Activated naive CD8-positive, alpha-beta T cell treated with anti-CD3 and anti-CD28 coated beads, Interleukin-2, amount 10 ng/mL, durations not matched to agents 7 days and 5 days (primary cell): ENCODE results near the gene LNPK. TPM values are rescaled to one million over a fixed set of nuclear protein-coding genes. Genes with fewer than 3 reads are reported as not detected.
"Not testable (repeated sequence)": the region's sequence is repeated elsewhere in the genome, so short reads cannot be mapped to it uniquely, and the experiment has no call there.

Experiments used
- ATAC-seq: fragments of 150-1000 bp; cut with Tn5 transposase; one replicate; pipeline ENCODE4 v1.10.0; 2021; ENCODE audit warnings: low read depth, moderate library complexity
- POLR2A ChIA-PET: fragments of 350-600 bp; sonication (Branson Sonifier 250); formaldehyde crosslinking; loops from one replicate; lab custom pipeline; 2021; ENCODE audit warnings: antibody characterized with exemption; lab: Charles Lee
- DNase-seq: peaks from one replicate; pipeline ENCODE4 v3.0.0; 2021
- H3K27ac Mint-ChIP-seq: one replicate; pipeline ENCODE4 v1.8.0; 2022; ENCODE audit warnings: mild to moderate bottlenecking, mixed read lengths
- H3K27me3 Mint-ChIP-seq: one replicate; pipeline ENCODE4 v1.8.0; 2022; ENCODE audit warnings: mild to moderate bottlenecking, moderate library complexity, mixed read lengths
- H3K36me3 Mint-ChIP-seq: one replicate; pipeline ENCODE4 v1.8.0; 2021; ENCODE audit warnings: mild to moderate bottlenecking, mixed read lengths
- H3K4me1 Mint-ChIP-seq: one replicate; pipeline ENCODE4 v1.8.0; 2021; ENCODE audit warnings: mixed read lengths
- H3K4me3 Mint-ChIP-seq: one replicate; pipeline ENCODE4 v1.8.0; 2022; ENCODE audit warnings: mild to moderate bottlenecking, moderate library complexity, mixed read lengths
- H3K9me3 Mint-ChIP-seq: one replicate; pipeline ENCODE4 v1.8.0; 2021; ENCODE audit warnings: mixed read lengths
- total RNA-seq, 2 experiments: library from RNA; stranded (reverse); gene quantifications; one replicate each; pipeline ENCODE4 v1.2.3, GENCODE V29; 2021

LNPK gene
- total RNA-seq, 2 experiments from 2014 or later: 41.5 to 45.4 TPM

GRCh38 chr2:175918935-175919334 lies 83.1 kb downstream of the LNPK start:
- H3K4me1 Mint-ChIP-seq: no peaks in the 10 kb centered on the region
- POLR2A ChIA-PET: no interaction called here

GRCh38 chr2:175914846-175915245 lies 87.2 kb downstream of the LNPK start:
- H3K4me1 Mint-ChIP-seq: no peaks in the 10 kb centered on the region
- DNase-seq (no peak), ATAC-seq (no peak)
- no peak overlapping the region for H3K27ac Mint-ChIP-seq
- no peaks in the 10 kb centered on the region for H3K36me3 Mint-ChIP-seq
- peaks cover 22% of the 10 kb centered on the region for H3K27me3 Mint-ChIP-seq
- POLR2A ChIA-PET: no interaction called here
- no peak overlapping the region for H3K4me3 Mint-ChIP-seq
- no peaks in the 10 kb centered on the region for H3K9me3 Mint-ChIP-seq

More at GRCh38 chr2:175918935-175919334, 83.1 kb downstream of the LNPK start:
- peaks cover 5% of the 10 kb centered on the region for H3K36me3 Mint-ChIP-seq
- ATAC-seq (no peak), DNase-seq (no peak)
- H3K27ac Mint-ChIP-seq: no peak overlapping the region
- H3K9me3 Mint-ChIP-seq: no peaks in the 10 kb centered on the region
- peaks cover 3% of the 10 kb centered on the region for H3K27me3 Mint-ChIP-seq
- no peak overlapping the region for H3K4me3 Mint-ChIP-seq

GRCh38 chr2:175913849-175914743 lies 88.0 kb downstream of the LNPK start:
- peaks cover 24% of the 10 kb centered on the region for H3K27me3 Mint-ChIP-seq
- H3K27ac Mint-ChIP-seq, ATAC-seq, H3K9me3 Mint-ChIP-seq, H3K4me3 Mint-ChIP-seq, H3K4me1 Mint-ChIP-seq, POLR2A ChIA-PET, DNase-seq, H3K36me3 Mint-ChIP-seq: not testable (repeated sequence)

GRCh38 chr2:175913267-175913666 lies 88.8 kb downstream of the LNPK start:
- DNase-seq, H3K27ac Mint-ChIP-seq, H3K9me3 Mint-ChIP-seq, H3K36me3 Mint-ChIP-seq, H3K4me3 Mint-ChIP-seq, H3K4me1 Mint-ChIP-seq, ATAC-seq, POLR2A ChIA-PET: not testable (repeated sequence)
- peaks cover 27% of the 10 kb centered on the region for H3K27me3 Mint-ChIP-seq

- no peak overlapping the region for H3K4me3 Mint-ChIP-seq
- no peaks in the 10 kb centered on the region for H3K4me1 Mint-ChIP-seq
- H3K9me3 Mint-ChIP-seq: no peaks in the 10 kb centered on the region
- POLR2A ChIA-PET: no interaction called here
- ATAC-seq (no peak), DNase-seq (no peak)
- peaks cover 19% of the 10 kb centered on the region for H3K27me3 Mint-ChIP-seq
- no peak overlapping the region for H3K27ac Mint-ChIP-seq
- no peaks in the 10 kb centered on the region for H3K36me3 Mint-ChIP-seq
Measured at GRCh38 chr2:175904035-175904434, 98.0 kb downstream of the LNPK start.

GRCh38 chr2:175903384-175903936 lies 98.6 kb downstream of the LNPK start:
- no peak overlapping the region for H3K27ac Mint-ChIP-seq
- ATAC-seq (no peak), DNase-seq (no peak)
- no peak overlapping the region for H3K4me3 Mint-ChIP-seq
- H3K4me1 Mint-ChIP-seq: no peaks in the 10 kb centered on the region
- no peaks in the 10 kb centered on the region for H3K36me3 Mint-ChIP-seq
- H3K9me3 Mint-ChIP-seq: no peaks in the 10 kb centered on the region
- POLR2A ChIA-PET: no interaction called here
- H3K27me3 Mint-ChIP-seq: peaks cover 19% of the 10 kb centered on the region

DNA sequence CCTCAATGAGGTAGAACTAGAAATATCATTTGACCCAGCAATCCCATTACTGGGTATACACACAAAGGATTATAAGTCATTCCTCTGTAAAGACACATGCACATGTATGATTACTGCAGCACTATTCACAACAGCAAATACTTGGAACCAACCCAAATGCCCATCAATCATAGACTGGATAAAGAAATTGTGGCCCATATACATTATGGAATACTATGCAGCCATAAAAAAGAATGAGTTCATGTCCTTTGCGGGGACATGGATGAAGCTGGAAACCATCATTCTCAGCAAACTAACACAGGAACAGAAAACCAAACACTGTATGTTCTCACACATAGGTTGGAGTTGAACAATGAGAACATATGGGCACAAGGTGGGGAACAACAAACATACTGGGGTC lies 106.1 kb downstream of the LNPK start:
- H3K4me3 Mint-ChIP-seq, DNase-seq, H3K36me3 Mint-ChIP-seq, H3K4me1 Mint-ChIP-seq, ATAC-seq, H3K9me3 Mint-ChIP-seq, H3K27ac Mint-ChIP-seq, POLR2A ChIA-PET: not testable (repeated sequence)
- H3K27me3 Mint-ChIP-seq: peaks cover 17% of the 10 kb centered on the region

DNA sequence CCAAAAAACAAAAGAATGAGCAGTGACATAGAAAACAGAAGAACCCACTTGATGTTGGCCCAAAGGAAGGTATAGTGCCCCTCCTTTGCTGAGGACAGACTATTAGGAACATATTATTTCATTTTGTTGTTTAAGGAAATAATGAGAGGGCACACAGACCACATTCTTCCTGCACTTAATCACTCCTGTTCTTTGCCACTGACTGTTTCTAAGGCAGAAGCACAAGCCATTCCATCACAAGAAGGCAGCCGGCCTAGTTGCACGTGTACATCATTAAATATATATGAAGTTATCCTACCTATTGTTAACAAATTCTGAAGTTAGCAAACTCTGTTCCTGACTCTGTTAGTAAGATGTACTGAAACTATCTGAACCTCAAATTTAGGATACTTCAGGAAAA lies 110.0 kb downstream of the LNPK start:
- ATAC-seq (no peak), DNase-seq (no peak)
- no peak overlapping the region for H3K4me3 Mint-ChIP-seq
- POLR2A ChIA-PET: no interaction called here
- H3K4me1 Mint-ChIP-seq: no peaks in the 10 kb centered on the region
- peaks cover 1% of the 10 kb centered on the region for H3K9me3 Mint-ChIP-seq
- peaks cover 19% of the 10 kb centered on the region for H3K27me3 Mint-ChIP-seq
- no peak overlapping the region for H3K27ac Mint-ChIP-seq
- no peaks in the 10 kb centered on the region for H3K36me3 Mint-ChIP-seq

GRCh38 chr2:175890636-175891242 lies 111.3 kb downstream of the LNPK start:
- H3K9me3 Mint-ChIP-seq: no peaks in the 10 kb centered on the region
- DNase-seq: no peak
- H3K27me3 Mint-ChIP-seq: peaks cover 22% of the 10 kb centered on the region
- POLR2A ChIA-PET: no interaction called here
- H3K27ac Mint-ChIP-seq: no peak overlapping the region
- no peak for ATAC-seq
- H3K36me3 Mint-ChIP-seq: no peaks in the 10 kb centered on the region
- no peaks in the 10 kb centered on the region for H3K4me1 Mint-ChIP-seq
- no peak overlapping the region for H3K4me3 Mint-ChIP-seq

GRCh38 chr2:175889701-175890302 lies 112.3 kb downstream of the LNPK start:
- Mint-ChIP-seq H3K4me3 (no peak overlapping the region), H3K4me1 (no peaks in the 10 kb centered on the region), H3K9me3 (no peaks in the 10 kb centered on the region), H3K27ac (no peak overlapping the region), H3K36me3 (no peaks in the 10 kb centered on the region), H3K27me3 (peaks cover 22% of the 10 kb centered on the region)
- DNase-seq (no peak), ATAC-seq (no peak)
- POLR2A ChIA-PET: no interaction called here

DNA sequence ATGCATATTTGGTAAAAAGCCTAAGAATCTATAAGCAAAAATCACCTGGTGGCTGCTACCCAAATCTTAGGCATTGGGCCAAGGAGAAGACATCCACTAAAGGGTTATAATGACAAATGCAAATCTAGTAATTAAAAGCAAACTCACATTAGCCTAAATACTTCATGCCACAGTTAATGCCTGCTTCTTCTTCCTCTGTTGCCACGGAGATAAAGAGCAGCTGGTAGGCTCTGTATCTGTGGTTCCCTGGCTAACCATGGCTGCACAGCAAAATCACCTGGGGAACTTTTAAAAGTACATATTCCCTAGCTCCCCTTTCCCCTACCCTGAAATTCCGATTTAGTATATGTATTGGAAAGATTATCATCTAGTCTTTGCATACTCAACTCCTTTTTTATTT lies 114.3 kb downstream of the LNPK start:
- no peaks in the 10 kb centered on the region for H3K36me3 Mint-ChIP-seq
- no peaks in the 10 kb centered on the region for H3K9me3 Mint-ChIP-seq
- no peak overlapping the region for H3K27ac Mint-ChIP-seq
- DNase-seq (no peak), ATAC-seq (no peak)
- POLR2A ChIA-PET: no interaction called here
- no peak overlapping the region for H3K4me3 Mint-ChIP-seq
- H3K4me1 Mint-ChIP-seq: no peaks in the 10 kb centered on the region
- H3K27me3 Mint-ChIP-seq: peaks cover 15% of the 10 kb centered on the region

- DNase-seq: no peak
- POLR2A ChIA-PET: no interaction called here
- no peaks in the 10 kb centered on the region for H3K4me1 Mint-ChIP-seq
- no peaks in the 10 kb centered on the region for H3K36me3 Mint-ChIP-seq
- H3K27me3 Mint-ChIP-seq: peaks cover 10% of the 10 kb centered on the region
- no peaks in the 10 kb centered on the region for H3K9me3 Mint-ChIP-seq
- no peak for ATAC-seq
- H3K4me3 Mint-ChIP-seq: no peak overlapping the region
- H3K27ac Mint-ChIP-seq: no peak overlapping the region
Measured at GRCh38 chr2:175884697-175885393, 117.2 kb downstream of the LNPK start.

- H3K4me3 Mint-ChIP-seq: no peak overlapping the region
- no peaks in the 10 kb centered on the region for H3K4me1 Mint-ChIP-seq
- H3K27me3 Mint-ChIP-seq: peaks cover 9% of the 10 kb centered on the region
- no peaks in the 10 kb centered on the region for H3K36me3 Mint-ChIP-seq
- no peak for ATAC-seq
- H3K9me3 Mint-ChIP-seq: no peaks in the 10 kb centered on the region
- no peak for DNase-seq
- POLR2A ChIA-PET: no interaction called here
- H3K27ac Mint-ChIP-seq: no peak overlapping the region
Measured at GRCh38 chr2:175883586-175884194, 118.4 kb downstream of the LNPK start.
